T-helper 2 cell treated with Interferon-gamma antibody and Interleukin-4, amounts not matched to agents 100 ng/mL and 5 ng/mL, for 36 hours (primary cell): ENCODE data around the gene SLC29A1. TPM values are rescaled to one million over a fixed set of nuclear protein-coding genes. Genes with fewer than 3 reads are reported as not detected.

Experiments
- intact Hi-C: fragments of 100-400 bp; cut with micrococcal nuclease; formaldehyde crosslinking; loops from one replicate; pipeline ENCODE4 v1.15.1; 2023
- total RNA-seq: library from RNA; stranded (reverse); gene quantifications from 2 replicates; pipeline ENCODE4 v1.2.3, GENCODE V29; 2022

The SLC29A1 gene
- total RNA-seq, 1 donor from 2014 or later = 59.9 TPM

GRCh38 chr6:44276667-44277640 is 53.6 kb downstream of the SLC29A1 start:
- intact Hi-C loops = no loop called here

DNA sequence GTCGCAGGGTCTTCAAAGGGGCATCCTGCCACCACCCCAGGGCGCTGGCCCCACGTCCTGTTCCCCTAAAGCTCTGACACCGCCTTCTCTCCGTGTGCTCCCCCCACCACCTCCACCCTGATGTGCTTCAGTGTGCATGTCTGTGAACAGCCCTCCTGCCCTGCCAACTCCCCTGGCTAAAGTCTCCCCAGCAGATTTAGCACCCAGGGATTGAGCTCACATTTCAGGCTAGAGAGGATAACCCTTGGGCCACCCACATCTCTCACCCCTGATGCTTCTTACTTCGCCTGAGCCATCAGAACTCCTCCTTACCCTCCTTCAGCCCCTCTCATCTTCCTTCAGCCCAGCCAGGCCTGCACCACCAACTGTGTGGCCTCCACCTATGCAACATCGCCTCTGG is 54.4 kb downstream of the SLC29A1 start:
- intact Hi-C loops = no loop called here

GRCh38 chr6:44278315-44278714 is 54.9 kb downstream of the SLC29A1 start:
- intact Hi-C loops = no loop called here

GRCh38 chr6:44278774-44279697 is 55.6 kb downstream of the SLC29A1 start:
- intact Hi-C loops = no loop called here

Other genes starting within 250 kb of the SLC29A1 start
- gene MRPL14, start 96.1 kb upstream of the SLC29A1 start, total RNA-seq = 54.4 and 56.4 TPM in 2 replicates
- 10.4 and 11.1 TPM in 2 replicates for gene TMEM63B, start 96.0 kb upstream of the SLC29A1 start, total RNA-seq
- gene CAPN11, start 64.8 kb upstream of the SLC29A1 start, total RNA-seq = not detected in 2 replicates
- not detected in 2 replicates for gene MYMX, start 6.7 kb upstream of the SLC29A1 start, total RNA-seq
- 884 and 889 TPM in 2 replicates for gene HSP90AB1, start 23.5 kb downstream of the SLC29A1 start, total RNA-seq
- 30.4 and 30.7 TPM in 2 replicates for gene SLC35B2, start 33.9 kb downstream of the SLC29A1 start, total RNA-seq
- gene NFKBIE, start 42.0 kb downstream of the SLC29A1 start, total RNA-seq = 14.6 and 16.9 TPM in 2 replicates
- gene TMEM151B, start 46.9 kb downstream of the SLC29A1 start, total RNA-seq = not detected in 2 replicates
- gene AARS2, start 89.8 kb downstream of the SLC29A1 start, total RNA-seq = 17.5 TPM in 2 replicates
- gene SPATS1, start 119.1 kb downstream of the SLC29A1 start, total RNA-seq = not detected in 2 replicates
- gene CDC5L, start 164.1 kb downstream of the SLC29A1 start, total RNA-seq = 27.1 and 27.3 TPM in 2 replicates